ENCODE results near the gene WRAP53.

- TF ChIP-seq RAD21 (IDR thresholded peaks at IDR 0.05; ENCODE audit: low read length) (no peak), POLR2AphosphoS5 (IDR thresholded peaks at IDR 0.05; ENCODE audit: low read depth, low read length) (no peak), FOXM1 (IDR thresholded peaks at IDR 0.05; ENCODE audit: low read depth) (no peak), CTCF (IDR thresholded peaks at IDR 0.05) (no peak), MXI1 (IDR thresholded peaks at IDR 0.05; ENCODE audit: low read depth, low read length) (no peak), JUND (IDR thresholded peaks at IDR 0.05) (no peak), MAX (IDR thresholded peaks at IDR 0.05; ENCODE audit: low read depth) (no peak)
Observed at GRCh38 chr17:7721612-7722011, 33.3 kb downstream of the WRAP53 start.
